Measurements from ENCODE around the gene TPRA1.

GRCh38 chr3:127549826-127550467 lies 40.6 kb downstream of the TPRA1 start:
- TF ChIP-seq, protein P1, sequence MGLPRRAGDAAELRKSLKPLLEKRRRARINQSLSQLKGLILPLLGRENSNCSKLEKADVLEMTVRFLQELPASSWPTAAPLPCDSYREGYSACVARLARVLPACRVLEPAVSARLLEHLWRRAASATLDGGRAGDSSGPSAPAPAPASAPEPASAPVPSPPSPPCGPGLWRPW (IDR thresholded peaks at IDR 0.05) = no peak
- TF ChIP-seq MYC (IDR thresholded peaks at IDR 0.05; ENCODE audit: borderline replicate concordance, low read length) = no peak
- TF ChIP-seq CTCF (IDR thresholded peaks at IDR 0.05) = no peak
- TF ChIP-seq NR3C1 (IDR thresholded peaks at IDR 0.05) = no peak

Data from A549 (cell line).